NCI-H1048 (cell line): ENCODE results near the gene EXOSC7.

ENCODE experiments used
- DNase-seq: peaks from one replicate; lab custom pipeline; 2025; lab: John Stamatoyannopoulos, UW

The EXOSC7 gene

GRCh38 chr3:44993471-44994205, 17.6 kb downstream of the EXOSC7 start:
- no peak for DNase-seq

DNA sequence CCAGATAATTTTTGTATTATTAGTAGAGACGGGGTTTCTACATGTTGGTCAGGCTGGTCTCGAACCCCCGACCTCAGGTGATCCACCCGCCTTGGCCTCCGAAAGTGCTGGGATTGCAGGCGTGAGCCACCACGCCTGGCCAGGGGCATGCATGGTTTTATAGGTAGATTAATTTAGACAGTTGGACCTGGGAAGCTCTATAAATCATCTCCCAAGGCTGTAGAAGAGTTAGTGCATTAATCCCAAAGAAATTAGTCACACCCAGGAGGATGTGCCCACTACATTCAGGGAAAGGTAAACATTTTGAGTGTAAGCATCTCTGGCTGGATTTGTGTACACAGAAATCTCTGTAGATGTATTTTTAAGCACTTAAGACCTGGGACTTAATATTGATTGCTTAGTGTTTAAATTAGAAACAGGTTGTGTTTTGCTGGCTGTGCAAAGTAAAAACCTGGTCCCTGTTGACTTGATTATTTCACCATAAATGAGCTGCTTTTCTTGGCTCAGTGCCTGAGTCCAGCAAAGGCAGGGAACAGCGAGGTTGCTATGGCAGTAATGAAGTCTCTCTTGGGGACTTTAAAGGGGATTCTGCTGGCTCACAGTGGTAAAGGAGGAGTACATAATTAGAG, 19.2 kb downstream of the EXOSC7 start:
- no peak for DNase-seq

GRCh38 chr3:44996556-44996969, 20.5 kb downstream of the EXOSC7 start:
- DNase-seq, result no peak

DNA sequence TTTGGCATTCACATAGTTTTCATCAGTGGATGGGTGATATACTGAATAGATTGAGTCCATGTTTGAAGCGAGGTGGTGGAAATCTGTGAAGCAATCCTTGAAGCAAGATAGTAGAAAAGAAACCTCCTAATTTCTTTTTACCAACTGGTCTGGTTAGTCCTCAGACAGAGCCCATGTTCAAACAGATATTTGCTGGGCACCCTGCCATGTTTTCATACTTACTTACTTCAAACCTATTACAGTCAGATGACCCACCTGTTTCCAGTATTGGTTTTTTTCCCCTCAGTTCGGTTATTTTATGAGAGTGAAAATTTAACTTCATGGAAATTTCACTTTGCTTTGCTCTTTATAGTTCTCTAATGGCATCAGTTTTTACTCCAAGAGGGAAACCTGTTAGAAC, 23.7 kb downstream of the EXOSC7 start:
- DNase-seq, result no peak

DNA sequence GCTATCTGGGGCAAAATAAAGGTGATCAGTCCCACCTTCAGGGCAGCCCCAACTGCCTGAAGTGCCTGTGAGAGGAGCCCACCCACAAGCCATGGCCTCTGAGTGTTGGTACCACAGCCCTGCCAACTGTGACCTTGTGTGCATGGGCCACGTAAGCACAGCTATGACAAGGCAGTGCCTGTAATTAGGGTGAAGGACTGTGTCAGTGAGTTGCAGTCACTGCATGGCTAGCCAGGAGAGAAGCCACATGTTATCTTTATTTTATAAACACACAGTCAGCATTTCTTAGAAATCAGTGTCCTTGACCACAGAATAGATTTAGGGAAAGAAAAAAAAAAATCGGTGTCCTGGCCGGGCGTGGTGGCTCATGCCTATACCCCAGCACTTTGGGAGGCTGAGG, 24.8 kb downstream of the EXOSC7 start:
- DNase-seq, result no peak

GRCh38 chr3:45001738-45002137, 25.7 kb downstream of the EXOSC7 start:
- DNase-seq, result no peak

- no peak for DNase-seq
Measured at GRCh38 chr3:45002139-45002660, 26.2 kb downstream of the EXOSC7 start.

DNA sequence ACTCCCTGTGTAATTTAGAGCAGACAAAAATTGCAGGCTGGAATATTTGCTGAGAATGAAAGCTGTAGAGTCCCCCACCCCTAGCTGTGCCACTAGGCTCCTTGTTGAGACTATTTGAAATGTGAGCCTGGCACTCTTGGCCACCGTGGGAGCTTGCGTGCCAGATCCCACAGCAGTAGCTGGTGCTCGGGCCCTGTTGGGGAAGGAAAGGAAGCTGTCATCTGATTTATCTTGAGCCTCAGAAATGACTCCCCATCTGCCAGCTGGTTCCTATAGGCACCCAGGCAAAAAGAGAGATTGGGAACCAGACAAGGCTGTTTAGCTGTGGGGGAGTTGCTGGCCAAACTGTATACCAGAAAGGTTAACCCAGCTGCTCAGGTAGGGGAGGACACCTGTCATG, 26.7 kb downstream of the EXOSC7 start:
- DNase-seq, result no peak

- DNase-seq, result no peak
Measured at GRCh38 chr3:45003406-45003805, 27.4 kb downstream of the EXOSC7 start.

- DNase-seq, result no peak
Measured at GRCh38 chr3:45003859-45004258, 27.8 kb downstream of the EXOSC7 start.

GRCh38 chr3:45007091-45007490, 31.0 kb downstream of the EXOSC7 start:
- no peak for DNase-seq

DNA sequence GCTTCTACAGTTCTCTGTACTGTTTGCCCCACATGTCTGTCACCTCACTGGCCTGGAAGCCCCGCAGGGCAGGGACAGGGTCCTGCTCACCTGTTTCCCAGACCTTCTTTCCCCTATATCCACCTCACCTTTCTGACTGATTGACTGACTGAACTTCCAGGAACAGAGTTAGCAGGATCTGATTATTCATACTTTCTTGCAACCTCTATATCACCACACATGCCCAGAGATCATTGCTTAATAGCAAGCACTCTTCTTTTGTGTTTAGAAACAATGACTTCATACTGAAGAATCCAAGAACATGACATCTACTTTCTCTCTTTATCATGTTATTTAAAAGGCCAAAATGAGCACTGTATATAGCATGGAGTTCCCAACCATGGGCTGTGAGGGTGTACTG, 32.1 kb downstream of the EXOSC7 start:
- DNase-seq, result no peak

DNA sequence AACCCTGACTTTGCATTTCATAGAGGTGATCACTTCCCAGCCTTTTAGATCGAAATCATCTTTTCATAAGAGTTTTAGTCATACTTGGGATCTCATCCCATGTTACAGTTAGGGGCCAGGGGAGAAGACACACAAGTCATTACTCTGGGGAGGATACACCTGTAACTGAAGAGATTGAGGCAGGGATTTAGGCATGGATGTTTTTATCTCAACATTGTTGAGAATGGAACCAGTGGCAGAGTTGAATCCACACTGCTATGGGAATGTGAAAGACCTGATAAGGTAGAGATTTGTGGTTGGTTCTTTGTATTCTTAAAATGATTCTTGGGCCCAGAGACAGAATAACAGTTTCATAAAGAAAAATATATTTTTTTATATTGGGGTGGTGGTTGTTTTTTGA, 33.8 kb downstream of the EXOSC7 start:
- no peak for DNase-seq

DNA sequence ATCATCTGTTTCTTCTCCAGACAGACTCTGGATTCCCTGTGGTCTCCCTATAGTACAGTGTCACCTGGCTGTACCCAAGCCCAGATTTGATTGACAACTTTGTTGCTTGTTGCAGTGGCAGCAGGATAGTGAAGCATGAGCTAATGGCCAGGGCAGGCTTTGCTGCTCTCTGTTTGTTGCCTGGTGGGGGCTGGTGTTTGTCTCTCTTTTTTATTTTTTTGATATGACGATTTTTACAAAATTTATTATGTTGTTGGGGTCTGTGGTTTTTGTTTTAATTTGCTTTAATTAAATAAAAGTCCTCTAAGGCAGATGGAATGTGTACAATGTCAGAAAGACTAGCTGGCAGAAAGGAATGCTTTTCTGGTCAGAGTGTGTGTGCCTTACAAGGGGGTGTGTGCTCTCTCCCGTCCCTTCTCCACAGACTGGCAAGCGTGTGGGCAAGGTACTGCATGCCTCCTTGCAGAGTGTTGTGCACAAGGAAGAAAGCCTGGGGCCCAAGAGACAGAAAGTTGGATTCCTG, 34.8 kb downstream of the EXOSC7 start:
- DNase-seq, result no peak

DNA sequence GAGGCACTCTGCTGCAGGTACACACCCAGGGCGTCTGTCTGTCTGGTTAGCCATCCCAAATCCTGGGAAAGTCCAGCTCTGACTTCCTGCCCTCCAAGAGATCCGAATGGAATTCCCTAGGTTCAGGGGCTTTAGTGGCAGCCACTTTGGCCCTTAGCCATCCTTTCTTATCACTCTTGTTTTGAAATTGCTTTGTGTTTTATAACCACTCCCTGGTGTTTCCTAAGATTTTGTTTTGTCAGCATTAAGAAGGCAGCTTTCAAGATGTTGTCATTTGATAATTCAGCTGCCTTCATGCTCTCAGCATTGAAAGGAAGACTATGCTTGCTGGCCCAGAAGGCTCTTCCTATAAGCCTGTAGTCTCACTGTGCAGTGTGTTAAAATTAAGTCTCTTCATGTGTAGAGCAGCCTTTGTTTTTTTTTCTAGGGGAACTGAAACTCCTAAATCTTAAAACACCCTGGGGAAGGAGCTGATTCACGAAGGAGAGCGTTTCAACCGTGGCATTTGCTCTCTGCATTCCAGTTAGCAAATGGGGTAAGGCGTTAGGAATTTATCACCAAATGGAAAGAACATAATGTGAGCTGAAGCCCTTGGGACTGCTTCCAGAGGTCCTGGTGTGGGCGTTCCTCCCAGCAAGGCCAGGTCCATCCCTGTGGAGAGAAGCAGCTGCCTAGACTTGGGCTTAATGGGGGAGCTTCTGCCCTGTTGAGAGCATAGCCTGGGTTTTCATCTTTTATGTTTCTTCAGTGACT, 35.9 kb downstream of the EXOSC7 start:
- DNase-seq, result no peak

DNA sequence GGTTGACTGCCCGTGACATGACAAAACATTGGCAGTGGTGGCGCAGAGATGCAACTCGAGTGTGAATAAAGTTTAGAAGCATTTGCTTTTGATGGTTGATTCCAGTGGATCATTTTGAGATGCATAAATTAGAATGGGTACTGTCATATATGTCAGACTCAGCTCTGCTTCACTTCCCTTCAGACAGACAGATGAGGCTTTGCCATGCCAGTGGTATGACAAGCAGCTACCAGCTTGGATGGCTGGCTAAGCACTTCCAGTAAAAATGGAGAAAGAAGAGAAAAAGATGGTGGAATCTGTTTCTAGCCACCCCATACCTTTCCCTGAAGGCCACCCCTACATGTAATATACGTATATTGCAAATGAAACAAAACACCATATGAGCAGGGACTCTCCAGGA, 36.5 kb downstream of the EXOSC7 start:
- no peak for DNase-seq

- no peak for DNase-seq
Measured at GRCh38 chr3:45016916-45017315, 40.9 kb downstream of the EXOSC7 start.

- no peak for DNase-seq
Measured at GRCh38 chr3:45017821-45018220, 41.8 kb downstream of the EXOSC7 start.

- no peak for DNase-seq
Measured at GRCh38 chr3:45020534-45020933, 44.5 kb downstream of the EXOSC7 start.

DNA sequence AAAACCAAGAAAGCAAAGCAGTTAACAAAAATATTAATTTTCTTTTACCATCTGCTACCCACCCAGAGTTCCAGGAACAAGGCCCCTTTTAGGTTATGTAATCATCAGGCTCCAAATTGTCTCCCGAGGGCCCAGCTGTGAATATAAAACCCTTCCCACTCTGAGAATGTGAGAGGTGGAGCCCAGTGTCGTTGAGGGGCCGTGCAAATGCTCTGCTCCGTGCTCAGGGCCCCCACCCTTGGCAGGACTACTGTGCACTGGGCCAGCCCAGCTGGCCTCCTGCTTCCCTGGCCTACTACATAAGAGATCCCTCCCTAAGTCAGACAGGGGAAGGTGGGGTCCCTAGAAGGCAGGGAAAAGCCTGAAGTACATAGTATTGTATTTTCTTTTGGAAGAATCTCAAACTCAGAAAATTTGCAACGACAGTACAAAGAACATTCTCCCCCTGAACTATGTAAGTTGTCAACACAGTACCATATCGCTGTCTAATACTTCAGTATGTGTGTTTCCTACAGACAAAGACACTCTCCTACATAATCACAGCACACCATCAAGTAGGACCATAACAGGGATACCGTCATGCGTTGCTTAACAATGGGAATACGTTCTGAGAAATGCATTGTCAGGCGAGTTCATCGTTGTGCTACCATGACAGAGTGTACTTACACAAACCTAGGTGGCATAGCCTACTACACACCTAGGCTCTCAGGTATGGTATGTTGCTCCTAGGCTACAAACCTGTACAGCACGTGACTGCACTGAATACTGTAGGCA, 45.7 kb downstream of the EXOSC7 start:
- DNase-seq, result no peak

DNA sequence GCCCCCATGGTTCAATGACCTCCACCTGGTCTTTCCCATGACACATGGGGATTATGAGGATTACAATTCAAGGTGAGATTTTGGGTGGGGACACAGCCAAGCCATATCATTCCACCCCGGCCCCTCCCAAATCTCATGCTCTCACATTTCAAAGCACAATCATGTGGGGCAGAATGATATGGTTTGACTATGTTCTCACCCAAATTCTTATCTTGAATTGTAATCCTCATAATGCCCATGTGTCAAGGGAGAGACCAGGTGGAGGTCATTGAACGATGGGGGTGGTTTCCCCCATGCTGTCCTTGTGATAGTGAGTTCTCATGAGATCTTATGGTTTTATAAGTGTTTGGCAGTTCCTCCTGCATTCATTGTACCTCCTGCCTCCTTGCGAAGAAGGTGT, 47.6 kb downstream of the EXOSC7 start:
- DNase-seq, result no peak
